Gastroesophageal sphincter (tissue), 4 donors: ENCODE data around the gene VPS18. TPM values are rescaled to one million over a fixed set of nuclear protein-coding genes. Genes with fewer than 3 reads are reported as not detected.

ENCODE experiments used
- ATAC-seq: fragments of 150-250 bp; one replicate; pipeline ENCODE4 v1.9.1; 2016; ENCODE audit warnings: mild to moderate bottlenecking, moderate library complexity
- H3K27ac ChIP-seq, 4 donors: fragments of 200-600 bp; sonication (generic) in 3 of 4; 1 replicate in 3 of 4; 2 replicates in 1 of 4; pipeline ENCODE4 v1.5.1; 2016 to 2019
- H3K27me3 ChIP-seq: fragments of 200-600 bp; sonication (generic); one replicate; pipeline ENCODE4 v1.5.1; 2019
- H3K36me3 ChIP-seq, 2 donors: fragments of 200-600 bp; sonication (generic); one replicate each; pipeline ENCODE4 v1.5.1; 2019; ENCODE audit warnings: control low read depth in 1 of 2
- H3K4me1 ChIP-seq, 3 donors: fragments of 200-600 bp; sonication (generic); 1 replicate in 2 of 3; 2 replicates in 1 of 3; pipeline ENCODE4 v1.5.1; 2016 to 2019; ENCODE audit warnings: control low read depth in 2 of 3
- H3K4me3 ChIP-seq, 2 donors: fragments of 200-600 bp; sonication (generic); one replicate each; pipeline ENCODE4 v1.5.1; 2019; ENCODE audit warnings: mild to moderate bottlenecking in 1 of 2, moderate library complexity in 1 of 2
- H3K9me3 ChIP-seq, 3 donors: fragments of 200-600 bp; sonication (generic); one replicate each; pipeline ENCODE4 v1.5.1; 2017 to 2019; ENCODE audit warnings: control low read depth in 2 of 3
- CTCF ChIP-seq, 4 experiments: fragments of 200-600 bp in 2 of 4; fragments of 450-650 bp in 2 of 4; sonication (generic) in 1 of 4; IDR thresholded peaks; one replicate each; pipeline ENCODE4 v1.5.1; 2017 to 2019; ENCODE audit warnings: antibody characterized with exemption in 4 of 4, mild to moderate bottlenecking in 2 of 4, moderate library complexity in 2 of 4
- EP300 ChIP-seq: sonication (generic); formaldehyde crosslinking; IDR thresholded peaks from one replicate; pipeline ENCODE4 v1.6.1; 2017; ENCODE audit warnings: antibody characterized with exemption, mild to moderate bottlenecking
- POLR2A ChIP-seq, 2 donors: fragments of 450-650 bp; IDR thresholded peaks; one replicate each; pipeline ENCODE4 v1.6.1; 2017; ENCODE audit warnings: antibody characterized with exemption in 2 of 2, mild to moderate bottlenecking in 2 of 2, moderate library complexity in 1 of 2
- POLR2AphosphoS5 ChIP-seq: sonication (generic); formaldehyde crosslinking; IDR thresholded peaks from one replicate; pipeline ENCODE4 v1.6.1; 2017; ENCODE audit warnings: antibody characterized with exemption
- WGBS, 2 donors: methylation state at CpG; one replicate each; pipeline ENCODE4 v1.1.5; 2018; ENCODE audit warnings: low coverage in 1 of 2; 5-methylcytosine and 5-hydroxymethylcytosine counted together
- total RNA-seq, 4 donors: library from RNA; depleted of rRNA; stranded (reverse); fragments of >200 nt; gene quantifications; one replicate each; pipeline ENCODE4 v1.1.0, GENCODE V29; 2016

Gene VPS18
- total RNA-seq, 4 donors from 2014 or later = 24.6 to 36.3 (median 29.9) TPM

DNA sequence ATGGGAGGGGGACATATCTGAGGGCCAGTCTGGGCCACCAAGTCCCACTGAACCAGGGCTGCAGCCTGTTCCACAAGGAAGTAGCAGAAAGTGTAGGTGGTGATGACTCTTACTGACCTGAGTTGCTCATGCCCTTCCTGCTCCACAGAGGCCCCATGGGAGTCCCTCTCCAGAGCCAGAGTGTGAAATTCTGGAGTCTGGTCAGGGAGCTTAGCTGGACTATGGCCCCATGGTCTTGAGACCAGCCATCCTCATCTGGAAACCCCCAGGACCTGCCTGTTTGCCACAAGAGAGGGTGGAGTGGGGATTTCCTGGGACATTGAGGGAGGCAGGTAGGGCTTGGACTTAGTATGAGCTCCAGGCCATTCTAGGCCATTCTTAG lies 47.4 kb upstream of the VPS18 start:
- peaks cover 4 to 20% (median 11%) of the 10 kb centered on the region in 3 donors for H3K4me1 ChIP-seq
- no peak overlapping the region for H3K4me3 ChIP-seq
- TF ChIP-seq EP300 = no peak
- no peak for TF ChIP-seq CTCF (IDR thresholded peaks at IDR 0.05)
- no peak for TF ChIP-seq POLR2AphosphoS5
- no peak for TF ChIP-seq POLR2A (IDR thresholded peaks at IDR 0.05)
- H3K27me3 ChIP-seq = peaks cover 57% of the 10 kb centered on the region
- no peaks in the 10 kb centered on the region for H3K36me3 ChIP-seq
- H3K9me3 ChIP-seq = no peaks in the 10 kb centered on the region
- no peak for ATAC-seq
- H3K27ac ChIP-seq = no peak overlapping the region

DNA sequence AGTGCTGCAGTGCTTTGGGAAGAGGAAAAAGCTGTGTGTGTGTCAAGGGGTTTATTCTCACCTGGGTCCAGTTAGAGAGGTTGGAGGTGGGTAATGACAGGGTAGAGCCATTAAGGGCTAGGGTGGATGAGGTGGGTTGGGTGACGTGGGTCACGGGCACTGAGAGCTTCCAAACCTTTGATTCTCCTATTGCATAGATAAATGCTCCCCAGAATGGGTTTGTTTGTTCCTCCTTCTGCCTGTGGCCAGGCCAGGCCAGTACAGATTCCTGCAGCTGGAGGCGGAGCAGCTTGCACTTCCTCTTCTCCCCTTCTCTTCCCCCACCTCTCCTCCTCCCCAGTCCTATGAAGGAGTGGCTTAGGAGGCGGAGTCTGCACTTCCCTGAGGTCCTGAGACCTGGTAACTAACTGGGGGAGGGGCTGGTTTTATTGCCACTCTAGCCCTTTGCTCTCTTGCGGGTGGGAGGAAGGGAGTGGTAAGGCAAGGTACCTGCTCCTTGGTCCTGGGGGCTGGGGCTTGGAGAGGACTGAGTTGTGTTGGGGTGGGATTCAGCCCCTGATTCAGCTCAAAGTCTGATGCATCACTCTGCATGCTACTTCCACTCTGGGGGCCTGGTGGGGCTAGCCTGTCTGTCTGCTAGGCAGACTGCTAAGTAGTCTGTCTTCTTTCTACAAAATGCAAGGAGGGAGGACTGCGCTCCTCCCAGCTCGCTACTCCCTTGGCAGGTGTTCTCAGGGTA lies 46.9 kb upstream of the VPS18 start:
- Histone ChIP-seq H3K9me3 (no peaks in the 10 kb centered on the region), H3K27ac (no peak overlapping the region), H3K4me3 (no peak overlapping the region), H3K36me3 (no peaks in the 10 kb centered on the region), H3K4me1 (peaks cover 4 to 20% (median 11%) of the 10 kb centered on the region in 3 donors), H3K27me3 (peaks cover 51% of the 10 kb centered on the region)
- TF ChIP-seq EP300 (no peak), CTCF (IDR thresholded peaks at IDR 0.05) (no peak), POLR2AphosphoS5 (no peak), POLR2A (IDR thresholded peaks at IDR 0.05) (no peak)
- WGBS, 2 donors = 50 to 90% methylated on average over 1 to 4 of the region's 7 CpGs
- ATAC-seq = peak; percentile 33

GRCh38 chr15:40850576-40851112 lies 43.6 kb upstream of the VPS18 start:
- Histone ChIP-seq H3K27me3 (peaks cover 31% of the 10 kb centered on the region), H3K4me1 (no peaks in the 10 kb centered on the region), H3K9me3 (no peaks in the 10 kb centered on the region), H3K27ac (no peak overlapping the region), H3K36me3 (no peaks in the 10 kb centered on the region), H3K4me3 (no peak overlapping the region)
- WGBS, 2 donors = 65 to 100% methylated on average over 3 to 7 of the region's 8 CpGs
- no peak for ATAC-seq
- TF ChIP-seq POLR2A (IDR thresholded peaks at IDR 0.05) (no peak), POLR2AphosphoS5 (no peak), EP300 (no peak), CTCF (IDR thresholded peaks at IDR 0.05) (no peak)

DNA sequence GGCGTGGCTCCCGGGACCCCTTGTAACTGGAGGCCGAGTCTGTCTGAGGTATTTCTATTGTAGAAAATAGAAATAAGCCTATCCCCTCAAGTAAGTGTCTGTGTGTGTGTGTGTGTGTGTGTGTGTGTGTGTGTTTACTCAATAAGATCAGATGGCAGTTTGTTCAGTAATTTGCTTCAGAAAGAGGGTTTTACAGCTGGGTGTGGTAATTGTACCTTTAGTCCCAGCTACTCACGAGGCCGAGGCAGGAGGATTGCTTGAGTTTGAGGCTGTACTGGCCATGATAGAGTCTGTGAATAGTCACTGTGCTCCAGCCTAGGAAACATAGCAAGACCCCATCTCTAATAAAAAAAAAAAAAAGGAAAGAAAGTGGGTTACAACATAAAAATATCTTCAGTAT lies 41.7 kb upstream of the VPS18 start:
- H3K4me3 ChIP-seq = no peak overlapping the region
- no peak overlapping the region for H3K27ac ChIP-seq

More for the DNA sequence above, 41.7 kb upstream of the VPS18 start:
- peaks cover 0 to 4% (median 0%) of the 10 kb centered on the region in 3 donors for H3K4me1 ChIP-seq
- TF ChIP-seq POLR2AphosphoS5 (no peak), POLR2A (IDR thresholded peaks at IDR 0.05) (no peak), CTCF (IDR thresholded peaks at IDR 0.05) (no peak), EP300 (no peak)
- no peak for ATAC-seq
- no peaks in the 10 kb centered on the region for H3K9me3 ChIP-seq
- H3K36me3 ChIP-seq = no peaks in the 10 kb centered on the region
- WGBS, 2 donors = 84 to 100% methylated on average over 2 to 5 of the region's 5 CpGs
- peaks cover 22% of the 10 kb centered on the region for H3K27me3 ChIP-seq
